H9 (cell line): Measurements from ENCODE around the gene SLC6A18. TPM values are rescaled to one million over a fixed set of nuclear protein-coding genes. Genes with fewer than 3 reads are reported as not detected.

Experiments used
- DNase-seq: peaks from one replicate; pipeline ENCODE4 v3.0.0-alpha.2; 2017
- H2AFZ ChIP-seq: one replicate; pipeline ENCODE4 v1.6.1; 2013; ENCODE audit warnings: mild to moderate bottlenecking, low read length, control low read depth, moderate library complexity
- H2AK5ac ChIP-seq: 2 replicates; pipeline ENCODE4 v1.6.1; 2013; ENCODE audit warnings: low read length, control low read depth, mixed read lengths; ENCODE audit not compliant: insufficient read length
- H2BK120ac ChIP-seq: one replicate; pipeline ENCODE4 v1.6.1; 2013; ENCODE audit warnings: low read depth, mild to moderate bottlenecking, low read length, control low read depth, inconsistent platforms; ENCODE audit not compliant: poor library complexity, severe bottlenecking
- H2BK12ac ChIP-seq: 2 replicates; pipeline ENCODE4 v1.6.1; 2013; ENCODE audit warnings: low read length, control low read depth, mixed read lengths, low read depth; ENCODE audit not compliant: insufficient read length
- H2BK15ac ChIP-seq: 2 replicates; pipeline ENCODE4 v1.6.1; 2013; ENCODE audit warnings: low read depth, low read length, control low read depth
- H2BK20ac ChIP-seq: one replicate; pipeline ENCODE4 v1.6.1; 2013; ENCODE audit warnings: low read depth, mild to moderate bottlenecking, low read length, control low read depth, inconsistent platforms; ENCODE audit not compliant: poor library complexity, severe bottlenecking
- H2BK5ac ChIP-seq: 2 replicates; pipeline ENCODE4 v1.6.1; 2013; ENCODE audit warnings: low read length, control low read depth, mixed read lengths; ENCODE audit not compliant: insufficient read length
- H3K14ac ChIP-seq: 2 replicates; pipeline ENCODE4 v1.6.1; 2013; ENCODE audit warnings: low read length, control low read depth; ENCODE audit not compliant: insufficient read depth
- H3K18ac ChIP-seq: 2 replicates; pipeline ENCODE4 v1.6.1; 2013; ENCODE audit warnings: low read depth, mild to moderate bottlenecking, mixed read lengths, low read length, control low read depth; ENCODE audit not compliant: insufficient read length
- H3K23ac ChIP-seq: 2 replicates; pipeline ENCODE4 v1.6.1; 2013; ENCODE audit warnings: low read length, control low read depth, mixed read lengths, low read depth; ENCODE audit not compliant: insufficient read length
- H3K23me2 ChIP-seq: 2 replicates; pipeline ENCODE4 v1.6.1; 2013; ENCODE audit warnings: low read depth, mild to moderate bottlenecking, mixed read lengths, low read length, control low read depth; ENCODE audit not compliant: insufficient read length, poor library complexity, severe bottlenecking
- H3K27ac ChIP-seq: 2 replicates; pipeline ENCODE4 v1.5.1; 2013; ENCODE audit warnings: low read length, control low read depth, mixed read lengths, low read depth; ENCODE audit not compliant: insufficient read length
- H3K27me3 ChIP-seq: 2 replicates; pipeline ENCODE4 v1.6.1; 2013; ENCODE audit warnings: low read length, control low read depth, inconsistent platforms; ENCODE audit not compliant: insufficient read depth
- H3K4ac ChIP-seq: 2 replicates; pipeline ENCODE4 v1.6.1; 2013; ENCODE audit warnings: low read depth, mild to moderate bottlenecking, control low read depth, inconsistent platforms, low read length, moderate library complexity
- H3K4me1 ChIP-seq: 2 replicates; pipeline ENCODE4 v1.6.1; 2013; ENCODE audit warnings: low read length, control low read depth, inconsistent platforms; ENCODE audit not compliant: insufficient read depth
- H3K4me2 ChIP-seq: 2 replicates; pipeline ENCODE4 v1.6.1; 2013; ENCODE audit warnings: low read length, control low read depth, mixed read lengths; ENCODE audit not compliant: insufficient read length, insufficient read depth
- H3K56ac ChIP-seq: 2 replicates; pipeline ENCODE4 v1.6.1; 2013; ENCODE audit warnings: low read depth, mild to moderate bottlenecking, mixed read lengths, low read length, control low read depth; ENCODE audit not compliant: insufficient read length
- H3K79me1 ChIP-seq: 2 replicates; pipeline ENCODE4 v1.6.1; 2013; ENCODE audit warnings: low read depth, mild to moderate bottlenecking, moderate library complexity, low read length, control low read depth, inconsistent platforms; ENCODE audit not compliant: insufficient read depth, poor library complexity, severe bottlenecking
- H3K79me2 ChIP-seq: 2 replicates; pipeline ENCODE4 v1.6.1; 2013; ENCODE audit warnings: low read length, control low read depth, inconsistent platforms; ENCODE audit not compliant: insufficient read depth
- H3K9ac ChIP-seq: 2 replicates; pipeline ENCODE4 v1.6.1; 2013; ENCODE audit warnings: low read length, control low read depth, mixed read lengths; ENCODE audit not compliant: insufficient read length; ENCODE audit errors: extremely low read depth
- H3K9me3 ChIP-seq: one replicate; pipeline ENCODE4 v1.6.1; 2013; ENCODE audit warnings: low read depth, low read length, inconsistent platforms; ENCODE audit not compliant: control insufficient read depth
- H3T11ph ChIP-seq: one replicate; pipeline ENCODE4 v1.6.1; 2013; ENCODE audit warnings: mild to moderate bottlenecking, low read length, control low read depth, inconsistent platforms
- H4K20me1 ChIP-seq: one replicate; pipeline ENCODE4 v1.6.1; 2013; ENCODE audit not compliant: control insufficient read depth, insufficient read length, insufficient read depth
- H4K5ac ChIP-seq: 2 replicates; pipeline ENCODE4 v1.6.1; 2013; ENCODE audit warnings: low read depth, mild to moderate bottlenecking, mixed read lengths, low read length, control low read depth; ENCODE audit not compliant: insufficient read length
- H4K8ac ChIP-seq: replicated peaks from 2 replicates; pipeline ENCODE4 v1.6.1; 2013; ENCODE audit warnings: low read length, control low read depth, mixed read lengths, low read depth; ENCODE audit not compliant: insufficient read length
- H4K91ac ChIP-seq: 2 replicates; pipeline ENCODE4 v1.6.1; 2013; ENCODE audit warnings: low read depth, mild to moderate bottlenecking, moderate library complexity, mixed read lengths, low read length, control low read depth; ENCODE audit not compliant: insufficient read length
- H3K27ac Mint-ChIP-seq, 3 experiments: 2 replicates in 2 of 3; 3 replicates in 1 of 3; pipeline ENCODE4 v1.8.0; 2020 to 2021; ENCODE audit warnings: mixed read lengths in 3 of 3, mild to moderate bottlenecking in 1 of 3, moderate library complexity in 1 of 3
- H3K27me3 Mint-ChIP-seq: 2 replicates; pipeline ENCODE4 v1.8.0; 2021; ENCODE audit warnings: low read depth, mild to moderate bottlenecking, moderate library complexity, mixed read lengths
- H3K36me3 Mint-ChIP-seq, 3 experiments: 2 replicates in 2 of 3; 3 replicates in 1 of 3; pipeline ENCODE4 v1.8.0; 2020 to 2021; ENCODE audit warnings: low read depth in 3 of 3, mixed read lengths in 3 of 3; ENCODE audit not compliant: insufficient read depth in 1 of 3
- H3K4me1 Mint-ChIP-seq, 2 experiments: 2 replicates each; pipeline ENCODE4 v1.8.0; 2020; ENCODE audit warnings: mixed read lengths in 2 of 2
- H3K4me3 Mint-ChIP-seq, 2 experiments: 2 replicates in 1 of 2; 3 replicates in 1 of 2; pipeline ENCODE4 v1.8.0; 2020 to 2021; ENCODE audit warnings: mild to moderate bottlenecking in 2 of 2, mixed read lengths in 2 of 2, moderate library complexity in 1 of 2
- H3K9me3 Mint-ChIP-seq, 2 experiments: 2 replicates in 1 of 2; 3 replicates in 1 of 2; pipeline ENCODE4 v1.8.0; 2020; ENCODE audit warnings: mild to moderate bottlenecking in 2 of 2, mixed read lengths in 2 of 2, moderate library complexity in 1 of 2
- WGBS: extraction: QIAGEN DNeasy Blood & Tissue Kit; methylation state at CpG from one replicate; pipeline ENCODE4 v1.1.7; 2013; ENCODE audit warnings: missing lambda C conversion rate, low lambda C conversion rate, mixed read lengths; ENCODE audit not compliant: insufficient read length; ENCODE audit errors: extremely low coverage; 5-methylcytosine and 5-hydroxymethylcytosine counted together
- total RNA-seq: library from RNA; stranded (reverse); gene quantifications from 2 replicates; pipeline ENCODE4 v1.2.1, GENCODE V29; 2021
- TF ChIP-seq, protein P1 (sequence below): fragments of 200-600 bp; sonication (generic); conservative IDR thresholded peaks from 3 replicates; pipeline ENCODE4 v1.8.0; 2021; ENCODE audit warnings: antibody characterized with exemption, mild to moderate bottlenecking

SLC6A18 gene
- total RNA-seq, 1 experiment from 2014 or later = not detected

DNA sequence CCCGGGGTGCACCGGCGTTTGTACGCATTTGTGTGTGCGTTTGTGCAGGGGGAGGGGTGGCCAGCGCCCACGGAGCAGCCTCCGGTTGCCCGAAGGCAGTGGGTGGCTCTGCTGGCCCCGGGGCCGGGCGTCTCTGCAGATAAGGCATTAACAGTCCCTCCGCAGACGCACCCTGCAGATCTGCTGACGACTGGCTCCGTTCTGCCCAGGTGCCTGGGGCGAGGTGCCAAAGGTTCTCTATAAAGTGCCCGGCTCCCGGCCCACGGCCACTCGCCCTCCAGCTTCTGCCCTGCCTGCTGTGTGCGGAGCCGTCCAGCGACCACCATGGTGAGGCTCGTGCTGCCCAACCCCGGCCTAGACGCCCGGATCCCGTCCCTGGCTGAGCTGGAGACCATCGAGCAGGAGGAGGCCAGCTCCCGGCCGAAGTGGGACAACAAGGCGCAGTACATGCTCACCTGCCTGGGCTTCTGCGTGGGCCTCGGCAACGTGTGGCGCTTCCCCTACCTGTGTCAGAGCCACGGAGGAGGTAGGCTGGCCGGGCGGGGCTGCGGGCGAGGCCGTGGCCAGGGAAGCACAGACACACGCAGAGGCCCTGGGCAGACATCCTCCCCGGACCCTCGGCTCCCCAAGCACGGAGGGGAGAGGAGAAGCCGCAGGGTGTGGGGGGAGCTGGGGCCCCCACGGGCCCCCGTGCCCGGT, 23.7 kb upstream of the SLC6A18 start, which contains the start of gene SLC6A19:
TSS of gene SLC6A19 (plus strand) at position 269 of the 699 bp plus-strand sequence. CDS start at position 325, 56 bp downstream.
- no peaks in the 10 kb centered on the region for H3K9me3 ChIP-seq
- no peak for DNase-seq
- H3K9ac ChIP-seq = no peak within 1 kb of the TSS
- no peak within 1 kb of the TSS for H4K8ac ChIP-seq
- H3K27me3 Mint-ChIP-seq = peaks cover 6% of the 10 kb centered on the region
- no peak within 1 kb of the TSS for H3T11ph ChIP-seq
- no peaks in the 10 kb centered on the region for H3K79me1 ChIP-seq
- no peak within 1 kb of the TSS for H3K27ac ChIP-seq
- TF ChIP-seq, protein P1, sequence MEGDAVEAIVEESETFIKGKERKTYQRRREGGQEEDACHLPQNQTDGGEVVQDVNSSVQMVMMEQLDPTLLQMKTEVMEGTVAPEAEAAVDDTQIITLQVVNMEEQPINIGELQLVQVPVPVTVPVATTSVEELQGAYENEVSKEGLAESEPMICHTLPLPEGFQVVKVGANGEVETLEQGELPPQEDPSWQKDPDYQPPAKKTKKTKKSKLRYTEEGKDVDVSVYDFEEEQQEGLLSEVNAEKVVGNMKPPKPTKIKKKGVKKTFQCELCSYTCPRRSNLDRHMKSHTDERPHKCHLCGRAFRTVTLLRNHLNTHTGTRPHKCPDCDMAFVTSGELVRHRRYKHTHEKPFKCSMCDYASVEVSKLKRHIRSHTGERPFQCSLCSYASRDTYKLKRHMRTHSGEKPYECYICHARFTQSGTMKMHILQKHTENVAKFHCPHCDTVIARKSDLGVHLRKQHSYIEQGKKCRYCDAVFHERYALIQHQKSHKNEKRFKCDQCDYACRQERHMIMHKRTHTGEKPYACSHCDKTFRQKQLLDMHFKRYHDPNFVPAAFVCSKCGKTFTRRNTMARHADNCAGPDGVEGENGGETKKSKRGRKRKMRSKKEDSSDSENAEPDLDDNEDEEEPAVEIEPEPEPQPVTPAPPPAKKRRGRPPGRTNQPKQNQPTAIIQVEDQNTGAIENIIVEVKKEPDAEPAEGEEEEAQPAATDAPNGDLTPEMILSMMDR = no peak
- whole genome bisulfite sequencing = no CpG with 5 or more reads among the region's 51 CpGs
- no peaks in the 10 kb centered on the region for H4K20me1 ChIP-seq
- no peaks in the 10 kb centered on the region for H3K36me3 Mint-ChIP-seq
- H3K4me1 Mint-ChIP-seq = peaks cover 9 to 16% of the 10 kb centered on the region in 2 experiments
- no peaks in the 10 kb centered on the region for H3K9me3 Mint-ChIP-seq
- H3K27me3 ChIP-seq = no peaks in the 10 kb centered on the region
- H4K5ac ChIP-seq = no peak within 1 kb of the TSS
- no peaks in the 10 kb centered on the region for H3K4me1 ChIP-seq
- H3K18ac ChIP-seq = no peak within 1 kb of the TSS
- H2BK5ac ChIP-seq = no peak within 1 kb of the TSS
- no peaks in the 10 kb centered on the region for H3K79me2 ChIP-seq
- no peak within 1 kb of the TSS for H3K4ac ChIP-seq
- H3K4me2 ChIP-seq = no peak within 1 kb of the TSS
- H4K91ac ChIP-seq = no peak within 1 kb of the TSS
- no peak within 1 kb of the TSS for H2AFZ ChIP-seq
- H3K4me3 Mint-ChIP-seq = no peak within 1 kb of the TSS; a peak in 1 of 5 replicates
- no peak within 1 kb of the TSS for H2BK20ac ChIP-seq
- H2BK15ac ChIP-seq = no peak within 1 kb of the TSS
- no peak within 1 kb of the TSS; the same call in 1 of the 2 replicates for H3K14ac ChIP-seq
- no peak within 1 kb of the TSS for H3K23ac ChIP-seq
- H3K27ac Mint-ChIP-seq = no peak within 1 kb of the TSS
- no peak within 1 kb of the TSS for H3K56ac ChIP-seq
- no peak within 1 kb of the TSS for H2BK12ac ChIP-seq
- no peak within 1 kb of the TSS for H2AK5ac ChIP-seq
- H3K23me2 ChIP-seq = no peaks in the 10 kb centered on the region
- H2BK120ac ChIP-seq = no peak within 1 kb of the TSS
